Right cardiac atrium (tissue), 5 donors: ENCODE results near the gene PARD6A. TPM values are rescaled to one million over a fixed set of nuclear protein-coding genes. Genes with fewer than 3 reads are reported as not detected.

Experiments
- ATAC-seq, 2 donors: fragments of 200-7000 bp; cut with Tn5 transposase; one replicate each; pipeline versions ENCODE4 v1.8.0 to v1.9.1; 2020; ENCODE audit warnings: moderate library complexity in 2 of 2, mild to moderate bottlenecking in 1 of 2
- DNase-seq, 3 donors: peaks; one replicate each; pipeline ENCODE4 v3.0.0-alpha.2; 2020
- H3K27ac ChIP-seq: one replicate; pipeline ENCODE4 v1.5.1; 2013; ENCODE audit warnings: mild to moderate bottlenecking, low read length, control low read depth, moderate library complexity
- H3K27me3 ChIP-seq: one replicate; pipeline ENCODE4 v1.6.1; 2013; ENCODE audit not compliant: control insufficient read depth, insufficient read depth
- H3K4me1 ChIP-seq: one replicate; pipeline ENCODE4 v1.6.1; 2013; ENCODE audit warnings: low read length; ENCODE audit not compliant: control insufficient read depth, insufficient read depth
- H3K4me3 ChIP-seq: one replicate; pipeline ENCODE4 v1.5.1; 2013; ENCODE audit warnings: low read length, control low read depth
- H3K9me3 ChIP-seq: one replicate; pipeline ENCODE4 v1.6.1; 2013; ENCODE audit warnings: low read length; ENCODE audit not compliant: control insufficient read depth
- WGBS: extraction: QIAGEN DNeasy Blood & Tissue Kit; methylation state at CpG from one replicate; pipeline ENCODE4 v1.1.7; 2013; 5-methylcytosine and 5-hydroxymethylcytosine counted together
- intact Hi-C, 4 donors: fragments of 100-400 bp; cut with DNase I; formaldehyde crosslinking; loops; one replicate each; pipeline versions ENCODE4 v1.11.0 to v1.14.0; 2022 to 2023
- polyA plus RNA-seq: library from polyadenylated mRNA; stranded (reverse); fragments of 200-250 nt; gene quantifications from one replicate; pipeline ENCODE4 v1.2.3, GENCODE V29; 2013
- total RNA-seq, 4 donors: library from RNA; stranded (reverse); fragmentation: NEBNext Ultra II Directional; extraction: Animal tissue kit (Norgen Biotek cat#: 25700); gene quantifications; one replicate each; pipeline ENCODE4 v1.2.1, GENCODE V29; 2021
- donor health status: healthy with polysubstance abuse.
- donor health status: DM: no; HTN: yes; CAD: no.
- donor health status: DM: no; HTN: no; CAD: no.
- donor health status: DM: no; HTN: yes; CAD: no; lungs with severe emphysema.
- donor health status: DM: yes; HTN: yes; CAD: no.

Gene PARD6A
- total and polyA plus RNA-seq, 5 donors = 3.1 to 3.5 (median 3.5) TPM

DNA sequence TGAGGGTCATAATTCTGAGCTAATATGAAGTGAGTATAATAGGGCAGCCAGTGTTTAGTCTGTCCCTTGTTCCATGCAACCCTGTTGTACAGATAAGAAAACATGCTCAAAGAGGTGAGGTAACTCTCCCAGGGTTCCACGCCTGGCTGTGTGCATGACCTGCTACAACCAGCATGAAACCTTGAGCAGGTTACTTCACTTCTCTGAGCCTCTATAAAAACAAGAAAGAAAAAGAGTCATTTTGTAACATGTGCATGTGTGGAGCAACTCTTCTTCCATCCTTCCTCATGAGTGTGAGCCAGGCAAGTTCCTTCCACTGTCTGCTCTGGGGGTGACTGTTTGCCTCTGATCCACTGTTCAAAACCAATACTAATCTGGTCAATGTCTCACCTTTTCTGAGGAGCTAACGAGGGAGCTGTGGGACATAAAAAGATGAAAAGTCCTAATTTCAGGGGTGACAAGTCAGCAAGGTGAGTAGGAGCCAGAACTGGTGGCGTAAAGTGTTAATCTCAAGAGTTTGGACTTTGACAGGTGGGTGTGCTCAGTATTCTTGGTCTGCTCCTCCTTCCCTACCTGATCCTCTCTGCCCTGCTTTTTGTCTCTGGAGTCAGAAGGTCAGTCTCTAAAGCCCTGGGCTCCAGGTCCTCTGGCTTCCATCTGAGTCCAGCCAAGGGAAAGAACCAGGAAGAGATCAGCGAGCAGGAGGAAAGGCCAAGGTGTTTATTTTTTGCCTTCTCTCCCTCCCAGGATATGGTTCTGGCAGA lies 36.8 kb downstream of the PARD6A start:
- no peaks in the 10 kb centered on the region for H3K9me3 ChIP-seq
- 74% methylated on average over 4 of the region's 4 CpGs for WGBS
- H3K27me3 ChIP-seq = no peaks in the 10 kb centered on the region
- H3K4me3 ChIP-seq = no peak overlapping the region
- H3K4me1 ChIP-seq = peaks cover 1% of the 10 kb centered on the region
- no peak for DNase-seq
- intact Hi-C loops = no loop called here
- ATAC-seq = no peak
- H3K27ac ChIP-seq = no peak overlapping the region

- no peak for DNase-seq
- H3K4me3 ChIP-seq = no peak overlapping the region
- WGBS = 97% methylated on average over 7 of the region's 7 CpGs
- no peak overlapping the region for H3K27ac ChIP-seq
- peaks cover 4% of the 10 kb centered on the region for H3K4me1 ChIP-seq
- no peak for ATAC-seq
- H3K9me3 ChIP-seq = no peaks in the 10 kb centered on the region
- intact Hi-C loops = no loop called here
- H3K27me3 ChIP-seq = no peaks in the 10 kb centered on the region
Measured at GRCh38 chr16:67699265-67699664, 38.5 kb downstream of the PARD6A start.

- no peak overlapping the region for H3K27ac ChIP-seq
- H3K9me3 ChIP-seq = no peaks in the 10 kb centered on the region
- H3K27me3 ChIP-seq = no peaks in the 10 kb centered on the region
- ATAC-seq (no peak), DNase-seq (no peak)
- 88% methylated on average over 1 of the region's 1 CpG for WGBS
- H3K4me3 ChIP-seq = no peak overlapping the region
- intact Hi-C loops = no loop called here
- H3K4me1 ChIP-seq = peaks cover 4% of the 10 kb centered on the region
Measured at GRCh38 chr16:67701420-67701819, 40.7 kb downstream of the PARD6A start.

DNA sequence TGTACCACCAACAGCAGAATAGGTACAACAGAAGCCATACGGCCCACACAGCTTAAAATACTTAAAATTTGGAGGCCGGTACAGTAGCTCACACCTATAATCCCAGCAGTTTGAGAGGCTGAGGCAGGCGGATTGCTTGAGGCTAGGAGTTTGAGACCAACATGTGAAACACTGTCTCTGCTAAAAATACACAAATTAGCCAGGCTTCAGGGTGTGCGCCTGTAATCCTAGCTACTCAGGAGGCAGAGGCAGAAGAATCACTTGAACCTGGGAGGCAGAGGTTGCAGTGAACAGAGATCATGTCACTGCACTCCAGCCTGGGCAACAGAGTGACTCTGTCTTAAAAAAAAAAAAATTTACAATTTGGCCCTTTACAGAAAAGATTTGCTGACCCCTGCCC lies 41.4 kb downstream of the PARD6A start:
- DNase-seq (no peak), ATAC-seq (no peak)
- H3K27ac ChIP-seq = no peak overlapping the region
- intact Hi-C loops = no loop called here
- peaks cover 4% of the 10 kb centered on the region for H3K4me1 ChIP-seq
- WGBS = 93% methylated on average over 4 of the region's 4 CpGs
- no peaks in the 10 kb centered on the region for H3K9me3 ChIP-seq
- no peak overlapping the region for H3K4me3 ChIP-seq
- no peaks in the 10 kb centered on the region for H3K27me3 ChIP-seq

- Histone ChIP-seq H3K4me1 (peaks cover 5% of the 10 kb centered on the region), H3K27me3 (no peaks in the 10 kb centered on the region), H3K4me3 (no peak overlapping the region), H3K9me3 (no peaks in the 10 kb centered on the region), H3K27ac (no peak overlapping the region)
- ATAC-seq (peak in 1 of 2 donors; percentile 13), DNase-seq (no peak)
- intact Hi-C loops = no loop called here
- 67% methylated on average over 2 of the region's 2 CpGs for WGBS
Measured at GRCh38 chr16:67703626-67704025, 42.9 kb downstream of the PARD6A start.

DNA sequence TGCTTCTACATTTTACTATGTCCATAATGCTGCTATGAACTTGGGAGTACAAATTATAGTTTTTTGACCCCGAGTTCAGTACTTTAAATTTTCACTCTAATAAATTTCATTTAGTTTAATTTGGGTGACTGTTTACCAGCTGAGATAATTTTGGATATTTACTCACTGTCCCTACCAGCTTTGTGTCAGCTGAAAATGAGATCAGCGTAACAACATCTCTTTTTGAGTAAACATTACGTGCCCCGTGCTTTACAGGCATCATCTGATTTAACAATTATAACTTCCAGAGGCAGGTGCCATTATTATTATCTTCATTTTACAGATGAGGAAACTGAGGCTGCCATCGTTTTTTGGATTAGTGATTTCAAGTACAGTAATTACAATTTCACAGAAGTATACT lies 43.4 kb downstream of the PARD6A start:
- Histone ChIP-seq H3K27ac (no peak overlapping the region), H3K27me3 (no peaks in the 10 kb centered on the region), H3K9me3 (no peaks in the 10 kb centered on the region), H3K4me1 (peaks cover 8% of the 10 kb centered on the region), H3K4me3 (no peak overlapping the region)
- no peak for DNase-seq
- no peak for ATAC-seq
- intact Hi-C loops = no loop called here
- 93% methylated on average over 5 of the region's 5 CpGs for WGBS

GRCh38 chr16:67707210-67707609 lies 46.5 kb downstream of the PARD6A start:
- Histone ChIP-seq H3K27me3 (no peaks in the 10 kb centered on the region), H3K4me3 (no peak overlapping the region), H3K4me1 (peaks cover 8% of the 10 kb centered on the region), H3K27ac (no peak overlapping the region), H3K9me3 (no peaks in the 10 kb centered on the region)
- ATAC-seq = no peak
- WGBS = 89% methylated on average over 4 of the region's 4 CpGs
- no peak for DNase-seq
- intact Hi-C loops = no loop called here

DNA sequence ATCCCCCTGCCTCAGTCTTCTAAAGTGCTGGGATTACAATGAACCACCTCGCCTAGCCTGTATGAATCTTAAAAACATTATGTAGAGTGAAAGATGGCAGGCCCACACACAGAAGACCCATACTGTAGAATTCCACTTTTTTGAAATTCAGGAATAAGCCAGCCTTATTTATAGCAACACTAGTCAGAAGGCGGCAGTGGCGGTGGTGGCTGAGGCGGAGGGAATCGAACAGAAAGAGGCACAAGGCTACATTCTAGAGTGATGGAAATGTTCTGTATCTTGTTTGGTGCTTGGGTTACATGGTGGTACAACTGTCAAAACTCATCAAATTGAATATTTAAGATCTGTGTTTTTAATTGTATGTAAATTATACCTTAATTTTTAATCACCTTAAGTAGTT lies 47.0 kb downstream of the PARD6A start:
- Histone ChIP-seq H3K4me3 (no peak overlapping the region), H3K27ac (no peak overlapping the region), H3K9me3 (no peaks in the 10 kb centered on the region), H3K27me3 (no peaks in the 10 kb centered on the region), H3K4me1 (peaks cover 8% of the 10 kb centered on the region)
- intact Hi-C loops = no loop called here
- ATAC-seq (no peak), DNase-seq (no peak)
- whole genome bisulfite sequencing = over 99% methylated on average over 5 of the region's 5 CpGs

GRCh38 chr16:67708368-67708771 lies 47.6 kb downstream of the PARD6A start:
- intact Hi-C loops = no loop called here
- H3K27ac ChIP-seq = no peak overlapping the region
- ATAC-seq (peak; percentile 61 to 66), DNase-seq (no peak)
- no peaks in the 10 kb centered on the region for H3K9me3 ChIP-seq
- no peaks in the 10 kb centered on the region for H3K27me3 ChIP-seq
- H3K4me3 ChIP-seq = no peak overlapping the region
- H3K4me1 ChIP-seq = peaks cover 8% of the 10 kb centered on the region
- 50% methylated on average over 2 of the region's 2 CpGs for WGBS

DNA sequence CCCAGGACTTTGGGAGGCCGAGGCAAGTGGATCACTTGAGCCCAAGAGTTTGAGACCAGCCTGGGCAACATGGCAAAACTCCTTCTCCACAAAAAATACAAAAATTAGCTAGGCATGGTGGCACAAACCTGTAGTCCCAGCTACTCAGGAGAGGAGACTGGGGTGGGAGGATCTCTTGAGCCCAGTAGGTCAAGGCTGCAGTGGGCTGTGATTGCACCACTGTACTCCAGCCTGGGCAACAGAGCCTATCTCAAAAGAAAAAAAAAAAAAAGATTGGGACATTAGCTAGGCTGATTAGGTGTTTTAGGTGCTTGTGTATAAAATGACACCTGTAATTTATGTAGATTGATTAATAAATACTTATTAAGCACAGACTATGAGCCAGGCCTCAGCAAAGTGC lies 48.3 kb downstream of the PARD6A start:
- no peak for ATAC-seq
- WGBS = 100% methylated on average over 1 of the region's 1 CpG
- H3K27ac ChIP-seq = no peak overlapping the region

GRCh38 chr16:67710607-67711006 lies 49.8 kb downstream of the PARD6A start:
- Histone ChIP-seq H3K4me3 (no peak overlapping the region), H3K4me1 (peaks cover 5% of the 10 kb centered on the region), H3K27me3 (no peaks in the 10 kb centered on the region), H3K27ac (no peak overlapping the region), H3K9me3 (no peaks in the 10 kb centered on the region)
- ATAC-seq = no peak
- intact Hi-C loops = no loop called here
- WGBS = 92% methylated on average over 6 of the region's 6 CpGs
- DNase-seq = no peak

More for the DNA sequence above, 48.3 kb downstream of the PARD6A start:
- no peaks in the 10 kb centered on the region for H3K27me3 ChIP-seq
- no peaks in the 10 kb centered on the region for H3K9me3 ChIP-seq
- intact Hi-C loops = no loop called here
- no peak for DNase-seq
- H3K4me3 ChIP-seq = no peak overlapping the region
- peaks cover 5% of the 10 kb centered on the region for H3K4me1 ChIP-seq
